GM19372 (cell line): ENCODE measurements around the gene TRAF3.

Source experiments
- ATAC-seq: cut with Tn5 transposase; IDR thresholded peaks from one replicate; pipeline ENCODE4 v1.9.1; 2021; ENCODE audit warnings: mild to moderate bottlenecking, low read depth, moderate library complexity; ENCODE audit not compliant: unreplicated experiment

The TRAF3 gene

GRCh38 chr14:102775855-102776760, 1.1 kb upstream of the TRAF3 start:
- no peak for ATAC-seq

GRCh38 chr14:102777711-102778337, 575 bp downstream of the TRAF3 start:
- ATAC-seq, result peak; percentile 2

- no peak for ATAC-seq
Measured at GRCh38 chr14:102778338-102779083, 1.3 kb downstream of the TRAF3 start.

- ATAC-seq, result no peak
Measured at GRCh38 chr14:102779084-102779462, 1.8 kb downstream of the TRAF3 start.

- no peak for ATAC-seq
Measured at GRCh38 chr14:102779574-102780315, 2.5 kb downstream of the TRAF3 start.

GRCh38 chr14:102781063-102781462, 3.8 kb downstream of the TRAF3 start:
- no peak for ATAC-seq

- ATAC-seq, result no peak
Measured at GRCh38 chr14:102782974-102783373, 5.7 kb downstream of the TRAF3 start.

GRCh38 chr14:102784892-102785594, 7.8 kb downstream of the TRAF3 start:
- no peak for ATAC-seq

GRCh38 chr14:102785595-102785963, 8.3 kb downstream of the TRAF3 start:
- no peak for ATAC-seq

- ATAC-seq, result no peak
Measured at GRCh38 chr14:102786768-102787167, 9.5 kb downstream of the TRAF3 start.

GRCh38 chr14:102789349-102789748, 12.1 kb downstream of the TRAF3 start:
- no peak for ATAC-seq

GRCh38 chr14:102793531-102794328, 16.5 kb downstream of the TRAF3 start:
- ATAC-seq, result no peak

GRCh38 chr14:102795060-102795925, 18.0 kb downstream of the TRAF3 start:
- ATAC-seq, result no peak

- no peak for ATAC-seq
Measured at GRCh38 chr14:102796661-102797190, 19.5 kb downstream of the TRAF3 start.

GRCh38 chr14:102798926-102799325, 21.7 kb downstream of the TRAF3 start:
- no peak for ATAC-seq

GRCh38 chr14:102799684-102800562, 22.7 kb downstream of the TRAF3 start:
- no peak for ATAC-seq
